Transverse colon (tissue), 3 donors: ENCODE measurements around the gene FAM53A.

ENCODE experiments used
- CTCF ChIP-seq, 5 experiments: fragments of 200-600 bp in 3 of 5; fragments of 450-650 bp in 2 of 5; sonication (generic) in 3 of 5; IDR thresholded peaks; 1 replicate in 2 of 5; 2 replicates in 3 of 5; pipeline ENCODE4 v1.5.1; 2016 to 2017; ENCODE audit warnings: antibody characterized with exemption in 5 of 5, inconsistent platforms in 3 of 5, mild to moderate bottlenecking in 2 of 5, moderate library complexity in 1 of 5
- EP300 ChIP-seq: sonication (generic); formaldehyde crosslinking; IDR thresholded peaks from one replicate; pipeline ENCODE4 v1.6.1; 2017; ENCODE audit warnings: antibody characterized with exemption, low read depth
- POLR2A ChIP-seq: fragments of 450-650 bp; IDR thresholded peaks from one replicate; pipeline ENCODE4 v1.6.1; 2016; ENCODE audit warnings: antibody characterized with exemption, mild to moderate bottlenecking, moderate library complexity

DNA sequence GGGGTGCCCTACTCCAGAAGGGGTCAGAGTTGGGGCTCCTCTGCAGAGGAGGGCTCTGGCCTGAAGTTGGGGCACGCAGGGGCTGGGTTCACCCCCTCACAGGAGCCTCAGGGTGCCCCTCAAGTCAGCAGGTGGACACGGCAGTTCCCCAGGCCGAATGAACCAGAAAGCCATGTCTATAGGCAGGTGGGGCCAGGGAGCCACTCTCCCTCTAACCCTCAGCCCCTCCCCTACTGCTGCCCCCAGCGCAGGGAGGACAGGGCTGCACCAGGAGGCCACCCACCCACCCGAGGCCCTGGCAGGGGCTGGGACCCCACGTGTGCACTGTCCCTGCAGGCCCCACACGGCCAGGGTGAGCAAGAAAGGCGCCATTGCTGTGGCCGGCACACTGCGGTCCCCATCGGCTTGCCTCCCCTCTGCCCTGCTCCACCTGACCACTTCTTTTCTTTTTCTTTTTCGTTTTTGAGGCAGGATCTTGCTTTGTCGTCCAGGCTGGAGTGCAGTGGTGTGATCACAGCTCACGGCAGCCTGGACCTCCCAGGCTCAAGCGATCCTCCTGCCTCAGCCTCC is 83.8 kb downstream of the FAM53A start:
- TF ChIP-seq CTCF (IDR thresholded peaks at IDR 0.05) (no peak), POLR2A (no peak), EP300 (no peak)
